BE2C (cell line): ENCODE data around the gene ZNF492. TPM values are rescaled to one million over a fixed set of nuclear protein-coding genes. Genes with fewer than 3 reads are reported as not detected.
"Not testable (repeated sequence)": the region's sequence is repeated elsewhere in the genome, so short reads cannot be mapped to it uniquely, and the experiment has no call there.

ENCODE experiments used
- DNase-seq: peaks from one replicate; pipeline ENCODE4 v3.0.0-alpha.2; 2020
- H3K27me3 ChIP-seq: fragments of 250-450 bp; sonication (Bioruptor Pico); 2 replicates; pipeline ENCODE4 v1.5.1; 2020; ENCODE audit warnings: mild to moderate bottlenecking
- H3K36me3 ChIP-seq: fragments of 250-450 bp; sonication (Bioruptor Pico); 2 replicates; pipeline ENCODE4 v1.5.1; 2020; ENCODE audit warnings: mild to moderate bottlenecking
- H3K4me1 ChIP-seq: fragments of 250-450 bp; sonication (Bioruptor Pico); 2 replicates; pipeline ENCODE4 v1.5.1; 2020
- H3K4me3 ChIP-seq: 2 replicates; pipeline ENCODE4 v1.5.1; 2011; ENCODE audit warnings: low read depth, low read length
- H3K9me3 ChIP-seq: fragments of 250-450 bp; sonication (Bioruptor Pico); 2 replicates; pipeline ENCODE4 v1.5.1; 2020
- CTCF ChIP-seq: IDR thresholded peaks from 2 replicates; pipeline ENCODE4 v1.5.1; 2012; ENCODE audit warnings: mild to moderate bottlenecking, low read depth, low read length
- polyA plus RNA-seq: library from polyadenylated mRNA; unstranded; fragments of >200 nt; gene quantifications from one replicate; pipeline ENCODE4 v1.2.1, GENCODE V29; 2012; ENCODE audit warnings: low read depth, missing spikeins; ENCODE audit not compliant: insufficient read length, insufficient read depth

ZNF492 gene
- polyA plus RNA-seq = not detected

GRCh38 chr19:22633706-22634449 lies at the start of gene ZNF492:
Gene ZNF492, plus strand, starts transcription at chr19:22634324. Its CDS starts 19,076 bp downstream, at chr19:22653400.
- H3K36me3 ChIP-seq, H3K4me1 ChIP-seq, H3K9me3 ChIP-seq, H3K27me3 ChIP-seq, H3K4me3 ChIP-seq, DNase-seq: not testable (repeated sequence)

GRCh38 chr19:22595422-22595821 lies 38.7 kb upstream of the ZNF492 start:
- Histone ChIP-seq H3K4me1 (no peaks in the 10 kb centered on the region), H3K4me3 (no peak overlapping the region), H3K36me3 (no peaks in the 10 kb centered on the region), H3K9me3 (no peaks in the 10 kb centered on the region), H3K27me3 (no peaks in the 10 kb centered on the region)
- DNase-seq = no peak
- no peak for TF ChIP-seq CTCF

GRCh38 chr19:22595918-22596341 lies 38.2 kb upstream of the ZNF492 start:
- Histone ChIP-seq H3K27me3 (no peaks in the 10 kb centered on the region), H3K36me3 (no peaks in the 10 kb centered on the region), H3K9me3 (no peaks in the 10 kb centered on the region), H3K4me1 (no peaks in the 10 kb centered on the region), H3K4me3 (no peak overlapping the region)
- no peak for DNase-seq
- no peak for TF ChIP-seq CTCF

GRCh38 chr19:22600690-22601648 lies 33.2 kb upstream of the ZNF492 start:
- TF ChIP-seq CTCF = no peak
- H3K4me1 ChIP-seq = no peaks in the 10 kb centered on the region
- H3K9me3 ChIP-seq = no peaks in the 10 kb centered on the region
- H3K27me3 ChIP-seq = no peaks in the 10 kb centered on the region
- no peak overlapping the region for H3K4me3 ChIP-seq
- DNase-seq = no peak
- no peaks in the 10 kb centered on the region for H3K36me3 ChIP-seq

- Histone ChIP-seq H3K36me3 (no peaks in the 10 kb centered on the region), H3K4me1 (no peaks in the 10 kb centered on the region), H3K27me3 (no peaks in the 10 kb centered on the region), H3K9me3 (no peaks in the 10 kb centered on the region), H3K4me3 (no peak overlapping the region)
- TF ChIP-seq CTCF = no peak
- DNase-seq = no peak
These were observed 32.1 kb upstream of the ZNF492 start for GRCh38 chr19:22601906-22602630.

- no peaks in the 10 kb centered on the region for H3K36me3 ChIP-seq
- no peaks in the 10 kb centered on the region for H3K27me3 ChIP-seq
- DNase-seq = no peak
- no peaks in the 10 kb centered on the region for H3K9me3 ChIP-seq
- H3K4me1 ChIP-seq = no peaks in the 10 kb centered on the region
- TF ChIP-seq CTCF = no peak
- no peak overlapping the region for H3K4me3 ChIP-seq
These were observed 31.4 kb upstream of the ZNF492 start for GRCh38 chr19:22602631-22603272.
